ENCODE data around the gene ABCA13. TPM values are rescaled to one million over a fixed set of nuclear protein-coding genes. Genes with fewer than 3 reads are reported as not detected.

ABCA13 gene
- total RNA-seq, 1 donor from 2014 or later = not detected

DNA sequence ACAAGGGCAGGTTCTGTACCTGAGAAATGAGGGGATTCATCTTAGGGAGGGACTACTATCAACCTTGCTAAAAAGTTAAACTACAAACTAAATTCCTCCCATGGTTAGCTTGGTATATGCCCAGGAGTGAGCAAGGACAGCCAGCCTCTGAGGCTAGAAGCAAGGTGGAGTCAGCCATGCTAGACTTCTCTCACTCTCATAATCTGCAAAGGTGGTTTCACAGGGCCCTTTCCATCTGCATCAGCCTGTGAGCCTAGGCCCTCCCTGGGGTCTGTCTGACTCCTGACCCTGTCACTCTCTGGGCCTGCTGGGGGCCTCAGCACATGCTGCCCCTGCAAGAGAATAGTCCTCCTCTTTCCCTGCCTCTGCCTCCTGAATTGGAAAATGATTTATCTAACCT lies 66.1 kb downstream of the ABCA13 start:
- Mint-ChIP-seq H3K4me1 (no peaks in the 10 kb centered on the region), H3K36me3 (peaks cover 5% of the 10 kb centered on the region), H3K9me3 (peaks cover 19% of the 10 kb centered on the region), H3K27ac (no peak overlapping the region), H3K27me3 (ENCODE audit: insufficient read depth, low read depth) (no peaks in the 10 kb centered on the region), H3K4me3 (no peak overlapping the region)
- Histone ChIP-seq H3K4me2 (no peak overlapping the region), H3K9ac (no peak overlapping the region), H3K9me3 (ENCODE audit: low read depth) (no peaks in the 10 kb centered on the region), H3K4me1 (no peaks in the 10 kb centered on the region), H4K20me1 (ENCODE audit: low read depth) (no peaks in the 10 kb centered on the region), H2AFZ (replicated peaks) (no peak overlapping the region), H3K27me3 (no peaks in the 10 kb centered on the region), H3K4me3 (no peak overlapping the region), H3K79me2 (ENCODE audit: low read depth) (no peaks in the 10 kb centered on the region), H3F3A (ENCODE audit: low read depth) (no peaks in the 10 kb centered on the region), H3K27ac (no peak overlapping the region), H3K36me3 (no peaks in the 10 kb centered on the region)
- DNase-seq (ENCODE audit: low spot score) = no peak
- TF ChIP-seq EZH2 (IDR thresholded peaks at IDR 0.05) (no peak), EZH2phosphoT487 (IDR thresholded peaks at IDR 0.05) (no peak)
- TF ChIP-seq, protein P1, sequence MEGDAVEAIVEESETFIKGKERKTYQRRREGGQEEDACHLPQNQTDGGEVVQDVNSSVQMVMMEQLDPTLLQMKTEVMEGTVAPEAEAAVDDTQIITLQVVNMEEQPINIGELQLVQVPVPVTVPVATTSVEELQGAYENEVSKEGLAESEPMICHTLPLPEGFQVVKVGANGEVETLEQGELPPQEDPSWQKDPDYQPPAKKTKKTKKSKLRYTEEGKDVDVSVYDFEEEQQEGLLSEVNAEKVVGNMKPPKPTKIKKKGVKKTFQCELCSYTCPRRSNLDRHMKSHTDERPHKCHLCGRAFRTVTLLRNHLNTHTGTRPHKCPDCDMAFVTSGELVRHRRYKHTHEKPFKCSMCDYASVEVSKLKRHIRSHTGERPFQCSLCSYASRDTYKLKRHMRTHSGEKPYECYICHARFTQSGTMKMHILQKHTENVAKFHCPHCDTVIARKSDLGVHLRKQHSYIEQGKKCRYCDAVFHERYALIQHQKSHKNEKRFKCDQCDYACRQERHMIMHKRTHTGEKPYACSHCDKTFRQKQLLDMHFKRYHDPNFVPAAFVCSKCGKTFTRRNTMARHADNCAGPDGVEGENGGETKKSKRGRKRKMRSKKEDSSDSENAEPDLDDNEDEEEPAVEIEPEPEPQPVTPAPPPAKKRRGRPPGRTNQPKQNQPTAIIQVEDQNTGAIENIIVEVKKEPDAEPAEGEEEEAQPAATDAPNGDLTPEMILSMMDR (IDR thresholded peaks at IDR 0.05) = no peak

DNA sequence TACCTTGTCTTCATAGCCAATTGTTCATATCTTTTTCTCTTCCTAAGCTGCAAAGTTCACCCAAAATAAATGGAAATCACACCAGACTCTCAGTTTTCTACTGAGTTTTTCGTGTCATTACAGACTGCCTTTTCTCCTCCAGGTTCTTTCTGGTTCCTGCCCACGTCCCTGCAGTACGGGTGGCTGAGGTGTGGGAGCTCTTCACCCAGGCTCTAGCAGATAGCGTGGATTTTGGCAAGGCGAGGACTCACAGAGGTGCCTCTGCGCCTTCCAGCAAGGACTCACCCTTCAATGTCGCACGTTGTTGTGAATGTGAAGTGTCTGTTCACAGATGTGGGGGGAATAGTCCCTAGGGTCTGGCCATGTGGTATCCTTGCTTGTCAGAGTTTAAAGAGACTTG lies 71.6 kb downstream of the ABCA13 start:
- Histone ChIP-seq H3K9me3 (ENCODE audit: low read depth) (no peaks in the 10 kb centered on the region), H3K4me3 (no peak overlapping the region), H3F3A (ENCODE audit: low read depth) (no peaks in the 10 kb centered on the region), H3K36me3 (no peaks in the 10 kb centered on the region), H4K20me1 (ENCODE audit: low read depth) (no peaks in the 10 kb centered on the region), H2AFZ (replicated peaks) (no peak overlapping the region), H3K27me3 (no peaks in the 10 kb centered on the region), H3K4me1 (no peaks in the 10 kb centered on the region), H3K9ac (no peak overlapping the region), H3K79me2 (ENCODE audit: low read depth) (no peaks in the 10 kb centered on the region), H3K4me2 (no peak overlapping the region), H3K27ac (no peak overlapping the region)
- DNase-seq (ENCODE audit: low spot score) = no peak
- Mint-ChIP-seq H3K27me3 (ENCODE audit: insufficient read depth, low read depth) (no peaks in the 10 kb centered on the region), H3K36me3 (no peaks in the 10 kb centered on the region), H3K4me1 (peaks cover 7% of the 10 kb centered on the region), H3K27ac (no peak overlapping the region), H3K9me3 (peaks cover 3% of the 10 kb centered on the region), H3K4me3 (no peak overlapping the region)
- TF ChIP-seq EZH2phosphoT487 (IDR thresholded peaks at IDR 0.05) (no peak), EZH2 (IDR thresholded peaks at IDR 0.05) (no peak)
- TF ChIP-seq, protein P1 (IDR thresholded peaks at IDR 0.05) = no peak

DNA sequence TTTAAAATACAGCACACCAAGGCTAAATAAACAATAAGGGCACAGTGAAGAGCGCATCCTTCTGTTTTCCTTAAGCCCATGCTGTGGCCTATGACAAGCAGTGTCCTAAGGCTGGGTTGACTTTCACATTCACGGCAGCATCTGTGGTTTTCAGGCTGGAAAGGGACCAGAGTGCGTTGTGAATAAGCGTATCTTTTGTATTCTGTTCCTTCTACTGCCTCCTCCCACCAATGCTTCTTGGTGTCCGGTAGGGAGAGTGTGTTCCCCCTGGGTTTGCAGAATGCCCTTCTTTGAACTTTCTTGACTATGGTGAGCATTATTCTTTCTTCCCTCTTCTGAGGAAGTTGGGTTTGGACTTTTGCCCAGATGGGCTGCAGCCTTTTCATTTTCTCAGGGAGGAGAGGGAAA lies 73.6 kb downstream of the ABCA13 start:
- no peak overlapping the region for H3K4me3 ChIP-seq
- Mint-ChIP-seq H3K4me1 (peaks cover 7% of the 10 kb centered on the region), H3K27me3 (ENCODE audit: insufficient read depth, low read depth) (no peaks in the 10 kb centered on the region), H3K4me3 (no peak overlapping the region), H3K9me3 (no peaks in the 10 kb centered on the region), H3K27ac (no peak overlapping the region), H3K36me3 (no peaks in the 10 kb centered on the region)
- no peak overlapping the region for H3K9ac ChIP-seq
- no peak overlapping the region for H3K27ac ChIP-seq
- no peaks in the 10 kb centered on the region for H3K9me3 ChIP-seq (ENCODE audit: low read depth)
- DNase-seq (ENCODE audit: low spot score) = no peak
- TF ChIP-seq EZH2 (IDR thresholded peaks at IDR 0.05) (no peak), EZH2phosphoT487 (IDR thresholded peaks at IDR 0.05) (no peak)
- TF ChIP-seq, protein P1 (IDR thresholded peaks at IDR 0.05) = no peak
- H2AFZ ChIP-seq (replicated peaks) = no peak overlapping the region
- no peaks in the 10 kb centered on the region for H3K36me3 ChIP-seq
- H3K79me2 ChIP-seq (ENCODE audit: low read depth) = no peaks in the 10 kb centered on the region
- H3F3A ChIP-seq (ENCODE audit: low read depth) = no peaks in the 10 kb centered on the region
- no peaks in the 10 kb centered on the region for H4K20me1 ChIP-seq (ENCODE audit: low read depth)
- no peaks in the 10 kb centered on the region for H3K27me3 ChIP-seq
- no peaks in the 10 kb centered on the region for H3K4me1 ChIP-seq
- H3K4me2 ChIP-seq = no peak overlapping the region

Measured in neural progenitor cell (in vitro differentiated cells).